Lower leg skin (tissue), 3 donors: Measurements from ENCODE around the gene KAT6B.

Experiments used
- CTCF ChIP-seq, 3 donors: fragments of 450-650 bp; IDR thresholded peaks; one replicate each; pipeline ENCODE4 v1.5.1; 2016; ENCODE audit warnings: antibody characterized with exemption in 3 of 3, mild to moderate bottlenecking in 3 of 3, moderate library complexity in 2 of 3
- POLR2A ChIP-seq, 2 donors: fragments of 450-650 bp; IDR thresholded peaks; one replicate each; pipeline ENCODE4 v1.6.1; 2016 to 2017; ENCODE audit warnings: antibody characterized with exemption in 2 of 2, mild to moderate bottlenecking in 1 of 2, moderate library complexity in 1 of 2

- no peak for TF ChIP-seq CTCF (IDR thresholded peaks at IDR 0.05)
- TF ChIP-seq POLR2A (IDR thresholded peaks at IDR 0.05), result no peak
Observed at GRCh38 chr10:75073442-75073841, 247.0 kb downstream of the KAT6B start.
